IPS DF 19.7 (cell line): ENCODE measurements around the gene GOLGA6B.
"Not testable (repeated sequence)": the region's sequence is repeated elsewhere in the genome, so short reads cannot be mapped to it uniquely, and the experiment has no call there.

Experiments
- DNase-seq: peaks from one replicate; pipeline ENCODE4 v3.0.0-alpha.2; 2013; ENCODE audit warnings: low read depth, low spot score

Gene GOLGA6B

GRCh38 chr15:72665706-72666105 lies 11.2 kb downstream of the GOLGA6B start:
- DNase-seq = not testable (repeated sequence)

GRCh38 chr15:72669803-72670202 lies 15.3 kb downstream of the GOLGA6B start:
- DNase-seq = not testable (repeated sequence)

- DNase-seq = peak; percentile 65
These were observed 16.3 kb downstream of the GOLGA6B start for GRCh38 chr15:72670656-72671352.

DNA sequence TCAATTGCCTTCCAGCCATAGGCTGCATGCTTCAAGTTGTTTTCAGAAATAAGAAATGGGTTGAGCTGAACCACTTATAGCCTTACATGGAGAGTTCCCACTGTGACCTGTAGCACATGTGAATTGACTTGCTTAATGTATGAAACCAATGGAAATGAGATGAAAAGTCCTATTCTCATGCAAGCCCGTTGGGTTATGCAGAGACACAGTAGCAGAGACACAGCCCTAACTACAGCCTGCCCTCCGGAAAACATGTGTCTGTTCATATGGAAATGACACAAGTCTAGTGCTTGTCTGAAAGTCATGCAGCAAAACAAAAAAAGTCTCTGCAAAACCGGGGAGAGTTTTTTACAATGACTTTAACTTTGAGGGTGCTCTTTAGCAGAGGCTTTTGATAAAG lies 17.0 kb downstream of the GOLGA6B start:
- no peak for DNase-seq

GRCh38 chr15:72676838-72677237 lies 22.3 kb downstream of the GOLGA6B start:
- DNase-seq = no peak

DNA sequence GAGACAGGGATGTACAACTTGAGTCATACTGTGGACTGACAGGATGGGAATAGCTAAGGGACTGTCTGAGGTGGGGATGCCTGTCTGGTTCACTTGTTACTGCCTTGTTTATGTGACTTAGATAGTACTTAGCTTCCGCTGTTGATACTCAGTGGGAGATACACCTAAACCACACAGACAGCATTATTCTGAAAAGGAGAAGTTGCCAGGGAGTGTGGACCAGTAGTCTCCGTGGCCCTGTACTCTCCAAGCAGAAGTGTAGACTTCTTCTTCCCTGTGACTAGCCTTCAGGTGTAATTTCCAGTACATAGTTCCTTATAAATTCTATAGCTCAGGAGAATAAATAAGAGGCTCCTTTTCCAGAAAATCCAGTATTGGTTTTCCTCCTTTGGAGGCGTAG lies 26.4 kb downstream of the GOLGA6B start:
- DNase-seq = no peak

GRCh38 chr15:72682772-72683171 lies 28.3 kb downstream of the GOLGA6B start:
- no peak for DNase-seq

GRCh38 chr15:72685301-72685924 lies 30.9 kb downstream of the GOLGA6B start:
- DNase-seq = no peak

DNA sequence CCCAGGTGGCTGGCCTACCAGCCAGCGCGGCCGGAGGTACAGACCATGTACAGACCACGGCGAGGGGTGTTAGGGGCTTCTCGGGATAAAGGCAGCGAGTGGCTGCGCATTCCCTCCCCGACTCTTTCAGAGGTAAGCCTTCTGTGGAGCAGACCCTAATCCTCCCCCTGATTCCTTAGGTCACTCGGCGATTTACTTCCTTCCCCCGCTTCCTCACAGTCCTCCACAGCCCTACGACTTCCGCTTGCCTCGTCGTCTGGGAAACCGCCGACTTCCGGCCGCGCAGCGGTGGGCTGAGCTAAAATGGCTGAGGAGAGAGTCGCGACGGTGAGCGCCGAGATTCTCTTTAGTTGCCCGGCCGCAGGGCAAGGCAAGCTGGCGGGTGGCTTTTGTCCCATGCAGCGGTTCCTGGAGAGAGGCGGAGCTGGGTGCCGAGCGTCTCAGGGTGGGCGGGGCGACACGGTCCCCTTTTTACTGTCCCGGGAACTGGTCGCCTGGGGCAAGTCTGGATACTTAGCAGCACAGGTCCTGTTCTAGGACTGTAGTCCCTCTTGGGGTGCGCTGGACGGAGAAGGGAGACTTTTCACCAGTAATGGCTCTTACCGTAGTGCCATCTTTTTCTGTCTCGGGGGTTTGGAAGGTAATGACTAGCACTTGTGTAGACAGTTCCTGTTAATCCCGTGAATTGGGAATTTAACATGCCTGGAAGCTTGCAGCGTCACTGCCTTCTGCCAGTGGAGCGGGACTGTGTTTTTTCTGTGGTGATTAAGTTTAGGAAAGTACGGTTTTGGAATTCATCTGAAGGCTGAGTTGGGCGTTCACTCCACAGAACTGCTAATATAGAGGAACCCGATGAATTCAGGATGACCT lies 31.7 kb downstream of the GOLGA6B start, which contains the start of the genes BBS4 and HIGD2B:
Gene BBS4, plus strand, starts transcription at position 283 of the 870 bp plus-strand sequence. Its CDS starts 21 bp downstream, at position 304.
Gene HIGD2B, minus strand, starts transcription at position 258 of the 870 bp plus-strand sequence. CDS start 9,808 bp downstream, outside the sequence.
- DNase-seq = peak; percentile 80

- DNase-seq = no peak
These were observed 34.2 kb downstream of the GOLGA6B start for GRCh38 chr15:72688697-72689096.

DNA sequence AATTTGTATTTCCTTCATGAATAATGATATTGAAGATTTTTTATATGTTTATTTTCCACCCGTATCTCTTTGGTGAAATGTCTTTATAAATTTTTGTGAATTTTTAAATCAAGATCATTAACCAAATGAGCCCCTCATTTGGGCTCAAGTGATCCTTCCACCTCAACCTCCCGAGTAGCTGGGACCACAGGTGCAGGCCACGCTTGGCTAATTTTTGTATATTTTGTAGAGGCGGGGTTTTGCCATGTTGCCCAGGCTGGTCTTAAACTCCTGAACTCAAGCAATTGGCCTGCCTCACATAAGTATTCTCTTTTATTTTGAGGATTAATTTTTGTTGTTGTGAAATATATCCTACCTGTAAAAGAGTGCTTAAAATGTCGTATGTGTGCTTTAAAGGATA lies 36.4 kb downstream of the GOLGA6B start:
- DNase-seq = no peak

DNA sequence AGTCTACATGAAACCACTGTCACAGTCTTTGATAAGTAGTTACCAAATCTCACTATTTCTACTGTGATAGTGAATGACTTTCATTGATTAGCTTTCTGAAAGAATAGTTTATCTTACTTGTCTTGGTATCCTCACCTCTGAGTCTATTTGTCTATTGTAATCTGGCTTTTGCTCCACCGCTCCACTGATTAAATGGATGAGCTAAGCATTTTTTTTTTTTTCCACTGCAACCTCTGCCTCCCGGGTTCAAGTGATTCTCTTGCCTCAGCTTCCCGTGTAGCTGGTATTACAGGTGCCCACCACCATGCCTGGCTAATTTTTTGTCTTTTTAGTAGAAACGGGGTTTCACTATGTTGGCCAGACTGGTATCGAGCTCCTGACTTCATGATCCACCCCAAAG lies 44.4 kb downstream of the GOLGA6B start:
- DNase-seq = no peak

- DNase-seq = no peak
These were observed 45.6 kb downstream of the GOLGA6B start for GRCh38 chr15:72700076-72700475.

- no peak for DNase-seq
These were observed 51.8 kb downstream of the GOLGA6B start for GRCh38 chr15:72706266-72706665.

- not testable (repeated sequence) for DNase-seq
These were observed 54.2 kb downstream of the GOLGA6B start for GRCh38 chr15:72708551-72709303.
